ENCODE measurements around the gene PRPF8. TPM values are rescaled to one million over a fixed set of nuclear protein-coding genes. Genes with fewer than 3 reads are reported as not detected.

The PRPF8 gene
- total RNA-seq, 4 donors from 2014 or later: 186 to 341 (median 220) TPM

DNA sequence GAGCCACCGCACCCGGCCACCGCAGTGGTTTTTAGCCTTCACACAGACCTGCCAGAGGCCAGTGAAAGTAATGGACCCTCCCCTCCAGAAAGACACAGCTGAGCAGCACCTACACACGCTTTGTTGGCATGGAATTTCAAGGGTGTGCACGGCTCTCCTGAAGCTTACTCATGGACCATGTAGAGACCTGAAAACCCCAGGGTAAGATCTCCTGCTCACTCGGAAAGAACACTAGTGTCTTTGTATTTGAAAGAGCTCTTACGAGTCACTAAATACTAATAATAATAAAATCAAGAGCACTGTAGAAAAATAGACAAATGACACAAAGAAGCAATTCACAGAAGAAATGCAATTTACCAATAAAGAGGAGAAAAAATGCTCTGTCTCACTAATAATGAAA, 76.0 kb downstream of the PRPF8 start:
- no peak overlapping the region for H3K27ac ChIP-seq
- peaks cover 4% of the 10 kb centered on the region for H3K36me3 ChIP-seq
- H3K9me3 ChIP-seq: no peaks in the 10 kb centered on the region
- H3K4me1 ChIP-seq: peaks cover 23% of the 10 kb centered on the region
- WGBS: 71% methylated on average over 7 of the region's 7 CpGs
- no peaks in the 10 kb centered on the region for H3K27me3 ChIP-seq
- TF ChIP-seq, protein P1, sequence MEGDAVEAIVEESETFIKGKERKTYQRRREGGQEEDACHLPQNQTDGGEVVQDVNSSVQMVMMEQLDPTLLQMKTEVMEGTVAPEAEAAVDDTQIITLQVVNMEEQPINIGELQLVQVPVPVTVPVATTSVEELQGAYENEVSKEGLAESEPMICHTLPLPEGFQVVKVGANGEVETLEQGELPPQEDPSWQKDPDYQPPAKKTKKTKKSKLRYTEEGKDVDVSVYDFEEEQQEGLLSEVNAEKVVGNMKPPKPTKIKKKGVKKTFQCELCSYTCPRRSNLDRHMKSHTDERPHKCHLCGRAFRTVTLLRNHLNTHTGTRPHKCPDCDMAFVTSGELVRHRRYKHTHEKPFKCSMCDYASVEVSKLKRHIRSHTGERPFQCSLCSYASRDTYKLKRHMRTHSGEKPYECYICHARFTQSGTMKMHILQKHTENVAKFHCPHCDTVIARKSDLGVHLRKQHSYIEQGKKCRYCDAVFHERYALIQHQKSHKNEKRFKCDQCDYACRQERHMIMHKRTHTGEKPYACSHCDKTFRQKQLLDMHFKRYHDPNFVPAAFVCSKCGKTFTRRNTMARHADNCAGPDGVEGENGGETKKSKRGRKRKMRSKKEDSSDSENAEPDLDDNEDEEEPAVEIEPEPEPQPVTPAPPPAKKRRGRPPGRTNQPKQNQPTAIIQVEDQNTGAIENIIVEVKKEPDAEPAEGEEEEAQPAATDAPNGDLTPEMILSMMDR (IDR thresholded peaks at IDR 0.05): no peak
- TF ChIP-seq POLR2AphosphoS5 (IDR thresholded peaks at IDR 0.05): no peak
- no peak for TF ChIP-seq EP300 (IDR thresholded peaks at IDR 0.05)
- no peak for TF ChIP-seq POLR2A (IDR thresholded peaks at IDR 0.05)
- DNase-seq (ENCODE audit: low spot score in 2 of 2): no peak
- no peak overlapping the region for H3K4me3 ChIP-seq

DNA sequence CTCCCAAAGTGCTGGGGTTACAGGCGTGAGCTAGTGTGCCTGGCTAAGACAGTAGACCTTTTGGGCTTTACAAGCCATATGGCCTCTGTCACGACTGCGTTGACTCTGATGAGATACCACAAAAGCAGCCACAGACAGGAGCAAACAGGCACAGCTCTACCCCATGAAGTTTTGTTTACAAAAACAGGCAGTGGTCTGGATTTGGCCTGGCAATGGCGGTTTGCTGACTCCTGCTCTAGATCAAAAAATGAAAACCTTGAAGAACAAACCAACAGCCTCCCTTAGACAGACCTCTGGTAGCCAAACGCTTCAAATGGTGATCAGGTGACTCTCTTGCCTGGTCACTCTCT, 76.7 kb downstream of the PRPF8 start:
- H3K4me3 ChIP-seq: no peak overlapping the region
- TF ChIP-seq, protein P1 (IDR thresholded peaks at IDR 0.05): no peak
- TF ChIP-seq EP300 (IDR thresholded peaks at IDR 0.05) (no peak), POLR2AphosphoS5 (IDR thresholded peaks at IDR 0.05) (no peak), POLR2A (IDR thresholded peaks at IDR 0.05) (no peak)
- 83% methylated on average over 3 of the region's 5 CpGs for WGBS
- DNase-seq (ENCODE audit: low spot score in 2 of 2): no peak
- no peaks in the 10 kb centered on the region for H3K9me3 ChIP-seq
- H3K27ac ChIP-seq: no peak overlapping the region
- no peaks in the 10 kb centered on the region for H3K36me3 ChIP-seq
- peaks cover 20% of the 10 kb centered on the region for H3K4me1 ChIP-seq
- no peaks in the 10 kb centered on the region for H3K27me3 ChIP-seq

DNA sequence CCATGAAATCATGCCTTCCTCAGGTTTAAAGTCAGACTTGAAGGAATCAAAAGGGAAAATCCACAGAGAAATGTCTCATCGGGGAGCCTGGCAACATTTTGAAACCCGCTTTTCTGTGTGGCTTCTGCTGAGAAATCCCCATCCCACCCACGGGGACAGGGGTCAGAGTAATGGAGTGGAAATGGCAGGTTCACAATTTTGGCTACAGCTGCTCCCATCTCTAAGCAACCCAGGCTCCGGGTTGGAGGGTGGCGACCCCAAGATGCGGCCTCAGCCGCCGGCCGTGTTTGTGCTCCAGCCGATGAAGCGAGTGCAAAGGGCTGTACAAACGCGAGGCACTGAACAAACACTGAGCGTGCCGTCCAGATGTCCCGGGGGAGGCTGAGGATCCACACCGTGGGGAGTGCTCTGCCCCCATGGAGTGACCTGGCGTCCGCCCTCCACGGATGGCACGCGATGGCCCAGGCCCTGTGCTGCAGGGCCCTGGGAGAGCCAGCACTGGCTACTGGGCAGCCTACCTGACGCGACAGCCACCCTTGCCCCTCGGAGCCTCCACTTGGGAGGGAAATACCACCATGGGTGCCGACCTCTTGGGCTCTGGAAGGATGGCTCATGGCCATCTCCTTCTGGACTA, 78.2 kb downstream of the PRPF8 start:
- H3K27ac ChIP-seq: peak overlapping the region; percentile 28
- 72% methylated on average over 6 of the region's 26 CpGs for WGBS
- TF ChIP-seq EP300 (IDR thresholded peaks at IDR 0.05): no peak
- TF ChIP-seq POLR2AphosphoS5 (IDR thresholded peaks at IDR 0.05): no peak
- TF ChIP-seq, protein P1 (IDR thresholded peaks at IDR 0.05): no peak
- no peak for DNase-seq (ENCODE audit: low spot score in 2 of 2)
- no peak overlapping the region for H3K4me3 ChIP-seq
- no peaks in the 10 kb centered on the region for H3K36me3 ChIP-seq
- peaks cover 20% of the 10 kb centered on the region for H3K4me1 ChIP-seq
- H3K27me3 ChIP-seq: no peaks in the 10 kb centered on the region
- H3K9me3 ChIP-seq: no peaks in the 10 kb centered on the region

DNA sequence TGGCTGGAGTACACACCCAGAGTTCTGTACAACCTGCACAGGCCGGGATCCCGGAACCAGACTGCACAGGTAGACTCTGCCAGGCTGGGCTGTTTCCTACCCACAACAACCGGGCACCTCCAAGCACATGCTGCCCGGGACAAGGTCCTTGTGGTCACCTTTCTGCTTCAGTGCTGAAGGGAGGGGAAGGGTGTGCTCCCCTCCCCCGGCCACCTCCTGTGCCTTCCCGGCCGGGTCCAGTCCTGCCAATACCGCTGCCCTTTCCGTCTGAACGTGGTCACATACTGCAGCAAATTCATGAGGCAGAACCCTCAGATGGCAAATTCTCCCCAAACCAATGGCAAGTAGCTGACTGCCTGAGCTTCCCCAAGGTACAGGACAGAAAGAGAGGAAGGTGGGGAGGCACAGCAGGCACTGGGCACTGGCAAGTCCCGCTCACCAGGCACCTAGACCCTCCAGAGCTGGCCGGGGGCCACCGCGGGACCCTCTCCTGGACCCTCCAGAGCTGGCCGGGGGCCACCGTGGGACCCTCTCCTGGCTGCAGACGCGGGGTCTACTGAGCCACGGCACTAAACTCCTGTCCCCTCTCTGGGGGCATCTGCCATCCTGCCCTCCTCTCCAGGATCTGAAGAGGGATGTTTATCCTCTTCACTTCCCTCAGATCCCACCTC, 78.9 kb downstream of the PRPF8 start:
- H3K27ac ChIP-seq: no peak overlapping the region

More for the DNA sequence above, 78.9 kb downstream of the PRPF8 start:
- H3K4me1 ChIP-seq: peaks cover 20% of the 10 kb centered on the region
- TF ChIP-seq EP300 (IDR thresholded peaks at IDR 0.05) (no peak), POLR2A (IDR thresholded peaks at IDR 0.05) (no peak), POLR2AphosphoS5 (IDR thresholded peaks at IDR 0.05) (no peak)
- TF ChIP-seq, protein P1 (IDR thresholded peaks at IDR 0.05): no peak
- H3K27me3 ChIP-seq: no peaks in the 10 kb centered on the region
- no peaks in the 10 kb centered on the region for H3K9me3 ChIP-seq
- H3K4me3 ChIP-seq: no peak overlapping the region
- H3K36me3 ChIP-seq: no peaks in the 10 kb centered on the region
- 94% methylated on average over 17 of the region's 19 CpGs for WGBS
- DNase-seq (ENCODE audit: low spot score in 2 of 2): no peak
